LHCN-M2 (cell line): Measurements from ENCODE around the gene RABL3. TPM values are rescaled to one million over a fixed set of nuclear protein-coding genes. Genes with fewer than 3 reads are reported as not detected.
"Not testable (repeated sequence)": the region's sequence is repeated elsewhere in the genome, so short reads cannot be mapped to it uniquely, and the experiment has no call there.

Experiments used
- DNase-seq: peaks from one replicate; pipeline ENCODE4 v3.0.0-alpha.2; 2012; ENCODE audit warnings: low read depth
- polyA plus RNA-seq: library from polyadenylated mRNA; unstranded; fragments of >200 nt; gene quantifications from one replicate; pipeline ENCODE4 v1.2.1, GENCODE V29; 2012; ENCODE audit warnings: missing spikeins
- total RNA-seq: library from RNA; depleted of rRNA; stranded (reverse); fragments of >200 nt; gene quantifications from 2 replicates; pipeline ENCODE4 v1.2.3, GENCODE V29; 2014; rRNA removed

The RABL3 gene
- 23.9 and 31.1 TPM in 2 replicates for total RNA-seq
- 13.1 TPM for polyA plus RNA-seq

DNA sequence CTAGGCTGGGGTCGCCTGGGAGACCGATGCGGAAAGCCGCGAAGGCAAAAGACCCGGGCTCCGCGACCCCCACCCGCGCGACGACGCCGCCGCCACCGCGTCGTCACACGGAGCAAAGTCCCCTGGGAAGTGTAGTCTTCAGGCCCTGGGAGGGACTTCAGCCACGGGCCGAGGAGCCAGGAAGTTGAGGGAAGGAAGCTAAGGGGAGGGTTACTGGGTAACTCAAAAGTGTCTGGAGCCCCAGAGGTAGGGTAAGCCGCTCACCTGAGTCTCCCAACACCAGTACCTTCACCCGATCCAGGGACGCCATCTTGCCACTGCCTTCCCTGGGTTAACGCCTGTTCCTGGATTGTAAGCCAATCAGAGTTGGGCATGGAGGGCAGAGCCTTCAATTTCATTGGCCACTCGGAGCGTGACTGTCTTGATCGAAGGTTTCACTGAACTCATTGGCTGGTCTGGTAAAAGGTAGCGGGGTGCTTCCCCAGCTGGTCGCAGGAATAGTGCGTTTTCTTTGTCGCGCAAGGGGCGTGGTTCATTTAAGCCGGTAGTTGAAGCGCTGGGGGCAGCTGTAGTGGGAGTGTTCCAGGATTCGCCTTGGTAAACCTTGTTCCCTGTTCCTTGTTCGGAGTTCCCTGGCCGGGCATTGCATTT, at the start of gene RABL3, which contains the start of gene GTF2E1:
Gene RABL3, minus strand, starts transcription at position 319 of the 651 bp plus-strand sequence. Its CDS starts 9 bp downstream, at position 310.
Gene GTF2E1, plus strand, starts transcription at position 547 of the 651 bp plus-strand sequence. CDS start 7,809 bp downstream, outside the sequence.
- peak; percentile 100 for DNase-seq

- peak; percentile 66 for DNase-seq
Measured at GRCh38 chr3:120791913-120792312, 49.6 kb upstream of the RABL3 start.

DNA sequence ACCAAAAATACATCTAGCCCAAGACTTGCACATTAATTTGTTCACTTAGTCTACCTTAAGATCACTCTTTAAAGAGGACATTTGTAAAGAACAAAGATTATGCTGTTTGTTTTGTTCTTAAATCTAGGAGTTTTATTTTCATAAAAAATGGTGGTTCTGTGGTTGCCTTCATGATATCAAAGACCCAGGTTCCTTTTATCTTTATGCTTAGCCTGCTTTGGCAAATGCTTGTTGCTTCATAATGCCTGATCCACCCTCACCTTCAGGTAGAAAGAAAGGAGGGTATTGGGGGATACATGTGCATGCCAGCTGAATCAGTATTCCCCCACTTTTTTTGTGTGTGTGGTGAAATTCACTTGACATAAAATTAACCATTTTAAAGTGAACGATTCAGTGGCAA, 48.7 kb upstream of the RABL3 start:
- DNase-seq: no peak

- DNase-seq: not testable (repeated sequence)
Measured at GRCh38 chr3:120785832-120786231, 43.5 kb upstream of the RABL3 start.

- DNase-seq: peak; percentile 97
Measured at GRCh38 chr3:120780977-120781376, 38.7 kb upstream of the RABL3 start.

DNA sequence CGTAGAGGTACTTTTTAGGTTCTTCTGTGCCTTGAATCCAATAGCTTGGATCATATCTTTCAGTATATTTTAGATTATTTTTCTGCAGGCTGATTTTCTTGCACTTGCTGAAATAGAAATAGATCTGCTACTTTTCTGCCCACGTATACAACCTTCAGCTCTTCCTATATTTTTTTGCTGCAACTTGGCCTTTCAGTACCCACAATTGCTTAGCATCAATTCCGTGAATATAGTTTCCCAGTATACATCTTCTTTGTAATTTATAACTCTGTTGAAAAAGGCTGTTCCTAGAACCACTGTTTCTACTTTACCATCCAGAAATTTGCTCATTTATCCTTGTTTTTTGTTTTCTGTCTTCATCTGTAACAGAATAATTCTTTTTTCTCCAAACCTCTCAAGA, 36.5 kb upstream of the RABL3 start:
- no peak for DNase-seq

DNA sequence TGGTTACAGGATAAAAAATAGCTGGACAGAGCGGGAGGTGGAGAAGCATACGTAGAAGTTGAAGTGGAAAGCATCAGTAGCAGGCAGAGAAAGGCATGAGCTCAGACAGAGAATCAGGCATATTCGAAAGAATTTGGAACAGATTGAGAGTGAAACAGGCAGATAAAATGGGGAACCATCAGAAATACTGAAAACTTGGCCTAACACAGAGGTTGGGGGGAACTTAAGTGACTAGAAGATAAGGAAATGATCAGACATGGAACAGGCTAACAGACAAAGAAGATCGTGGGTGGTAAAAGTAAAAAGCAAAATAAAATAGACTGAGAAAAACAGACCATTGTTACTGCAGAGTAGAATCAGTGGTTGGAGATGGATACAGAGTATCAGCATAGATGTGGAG, 33.1 kb upstream of the RABL3 start:
- no peak for DNase-seq

DNA sequence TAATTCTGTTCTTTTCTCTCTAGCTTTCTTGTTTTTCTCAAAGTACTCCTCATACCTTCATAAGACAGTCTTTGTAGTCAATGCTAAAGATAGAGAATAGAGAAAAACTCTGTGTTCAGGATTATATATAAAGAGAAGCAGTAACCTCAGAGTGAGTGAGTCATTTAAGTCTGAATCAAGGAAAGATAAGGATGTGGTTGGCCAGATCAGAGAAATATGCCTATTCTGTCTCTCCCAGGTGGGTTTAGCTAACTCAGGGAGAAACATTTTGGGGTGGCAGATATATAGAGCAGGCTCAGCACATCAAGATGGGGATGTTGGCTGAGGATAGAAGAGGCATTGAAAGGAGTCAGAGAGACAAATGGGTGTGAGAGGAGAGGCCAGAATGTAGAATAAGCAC, 31.6 kb upstream of the RABL3 start:
- DNase-seq: peak; percentile 60

DNA sequence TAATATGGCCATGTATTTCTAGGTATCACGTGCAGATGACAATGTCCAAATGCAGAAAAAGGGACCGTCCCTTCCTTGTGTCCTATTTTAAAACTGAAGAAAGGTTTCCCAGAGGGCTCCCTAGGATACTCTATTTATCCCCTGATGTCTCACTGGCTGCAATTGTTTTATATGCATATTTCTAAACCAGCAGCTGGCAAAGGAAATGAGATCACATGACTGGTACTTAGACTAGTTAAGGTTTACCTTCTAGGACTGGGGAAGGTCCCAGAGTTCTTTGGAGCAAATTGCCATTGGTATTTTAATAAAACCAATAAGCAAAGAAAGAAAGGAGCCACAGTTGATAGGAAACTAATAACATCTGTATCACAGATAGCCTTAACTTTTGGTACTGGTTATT, 29.8 kb upstream of the RABL3 start:
- no peak for DNase-seq

- no peak for DNase-seq
Measured at GRCh38 chr3:120770891-120771290, 28.6 kb upstream of the RABL3 start.

DNA sequence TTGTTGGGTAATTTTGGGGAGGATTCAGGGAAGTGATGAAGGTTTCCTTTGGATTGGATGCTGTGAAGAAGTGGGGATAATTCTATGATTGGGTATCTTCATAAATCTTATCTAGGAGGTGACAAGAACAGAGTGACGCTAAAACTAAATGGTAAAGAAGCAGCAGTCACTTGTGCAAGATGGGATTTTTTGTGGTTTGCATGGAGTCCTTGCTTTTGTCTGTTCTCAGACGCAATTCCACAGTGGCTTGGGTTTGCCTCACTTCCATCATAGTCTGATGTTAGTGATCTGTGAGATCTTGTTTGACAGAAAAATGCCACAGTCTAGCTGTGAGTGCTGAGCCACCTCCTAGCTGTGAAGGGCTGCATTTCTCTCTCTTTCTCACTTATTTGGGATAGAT, 27.1 kb upstream of the RABL3 start:
- DNase-seq: no peak

GRCh38 chr3:120767106-120767505, 24.8 kb upstream of the RABL3 start:
- DNase-seq: no peak

- no peak for DNase-seq
Measured at GRCh38 chr3:120766576-120766975, 24.3 kb upstream of the RABL3 start.

- no peak for DNase-seq
Measured at GRCh38 chr3:120765830-120766493, 23.6 kb upstream of the RABL3 start.

DNA sequence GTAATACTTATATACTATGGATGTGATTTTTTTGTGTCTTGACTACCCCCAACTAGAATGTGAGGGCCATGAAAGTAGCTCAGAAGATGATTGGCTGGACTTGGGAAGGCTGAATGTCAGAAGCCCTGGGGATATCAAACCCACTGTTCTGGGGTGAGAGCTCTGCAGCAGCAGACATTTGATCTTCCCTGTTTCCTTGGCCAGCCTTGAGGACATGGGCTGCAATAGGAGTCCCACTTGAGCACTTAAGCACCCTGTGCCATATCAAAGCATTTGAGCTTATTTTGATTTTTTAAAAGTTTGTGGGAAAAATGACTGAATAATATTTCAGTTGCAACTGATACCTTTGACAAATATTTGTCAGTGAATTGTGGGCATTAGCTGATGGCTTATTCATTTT, 21.9 kb upstream of the RABL3 start:
- peak; percentile 14 for DNase-seq

GRCh38 chr3:120763601-120764000, 21.3 kb upstream of the RABL3 start:
- no peak for DNase-seq

- no peak for DNase-seq
Measured at GRCh38 chr3:120762615-120763014, 20.3 kb upstream of the RABL3 start.

DNA sequence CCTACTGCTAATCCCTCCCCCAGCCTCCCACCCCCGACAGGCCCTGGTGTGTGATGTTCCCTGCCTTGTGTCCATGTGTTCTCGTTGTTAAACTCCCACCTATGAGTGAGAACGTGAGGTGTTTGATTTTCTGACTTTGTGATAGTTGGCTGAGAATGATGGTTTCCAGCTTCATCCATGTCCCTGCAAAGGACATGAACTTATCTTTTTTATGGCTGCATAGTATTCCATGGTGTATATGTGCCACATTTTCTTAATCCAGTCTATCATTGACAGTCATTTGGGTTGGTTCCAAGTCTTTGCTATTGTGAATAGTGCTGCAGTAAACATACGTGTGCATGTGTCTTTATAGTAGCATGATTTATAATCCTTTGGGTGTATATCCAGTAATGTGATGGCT, 16.2 kb upstream of the RABL3 start:
- not testable (repeated sequence) for DNase-seq

DNA sequence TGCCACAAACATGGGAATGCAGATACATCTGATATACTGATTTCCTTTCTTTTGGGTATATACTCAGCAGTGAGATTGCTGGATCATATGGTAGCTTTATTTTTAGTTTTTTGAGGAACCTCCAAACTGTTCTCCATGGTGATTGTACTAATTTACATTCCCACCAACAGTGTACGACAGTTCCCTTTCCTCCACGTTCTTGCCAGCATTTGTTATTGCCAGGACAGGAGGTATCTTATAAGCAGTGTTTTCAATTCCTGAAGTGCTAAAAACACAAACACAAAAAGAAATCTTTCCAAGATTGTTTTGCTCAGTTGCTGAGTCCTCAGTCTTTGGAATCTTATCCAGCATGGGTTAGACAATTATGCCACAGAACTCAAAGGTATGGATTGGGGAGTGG, 13.7 kb upstream of the RABL3 start:
- DNase-seq: no peak

DNA sequence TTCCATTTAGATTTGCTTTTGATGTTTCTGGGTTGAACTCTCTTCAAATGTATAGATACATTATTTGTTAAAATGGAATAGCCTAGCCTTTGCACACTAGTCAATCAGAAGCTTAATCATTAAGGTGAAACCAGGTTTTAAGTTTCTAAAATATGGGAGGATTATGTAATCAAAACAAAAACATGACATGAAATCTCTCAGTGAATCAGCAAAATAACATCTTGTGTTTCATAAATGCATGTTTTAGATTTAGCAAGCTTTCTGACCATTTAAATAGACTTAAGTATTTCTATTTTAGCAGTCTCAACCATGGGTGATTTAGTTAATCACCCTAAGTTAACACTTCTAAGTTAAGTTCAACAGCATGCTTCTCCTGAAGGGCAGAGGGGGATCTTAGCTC, 11.5 kb upstream of the RABL3 start:
- peak; percentile 28 for DNase-seq

DNA sequence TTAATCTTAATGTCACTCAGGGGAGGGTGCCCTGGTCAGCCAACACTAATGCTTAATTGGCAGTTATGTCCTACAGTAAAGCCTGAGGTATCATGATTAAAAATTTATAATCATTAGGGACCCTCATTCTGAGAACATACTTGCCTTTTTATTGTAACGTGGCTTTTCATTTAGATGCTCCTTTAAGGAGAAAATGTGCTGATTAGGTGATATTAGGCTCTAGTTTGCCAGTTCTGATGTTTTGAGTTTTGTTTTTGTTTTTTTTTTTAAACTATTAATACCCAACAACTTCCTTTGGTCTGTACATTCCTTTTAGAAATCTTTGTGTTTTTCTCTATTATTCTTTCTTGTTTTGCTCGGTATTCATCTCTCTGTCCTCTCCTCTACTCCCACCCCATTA, 10.5 kb upstream of the RABL3 start:
- DNase-seq: no peak

GRCh38 chr3:120752230-120752629, 9.9 kb upstream of the RABL3 start:
- DNase-seq: no peak

GRCh38 chr3:120749843-120750242, 7.5 kb upstream of the RABL3 start:
- no peak for DNase-seq
